PFSK-1 (cell line): Measurements from ENCODE around the gene NAA11.

ENCODE experiments used
- FOXP2 ChIP-seq: optimal IDR thresholded peaks from 2 replicates; pipeline ENCODE3; 2011; ENCODE audit warnings: borderline replicate concordance, control low read depth, inconsistent platforms; ENCODE audit not compliant: insufficient read depth; ENCODE audit errors: extremely low read length, extremely low read depth
- POLR2AphosphoS5 ChIP-seq: IDR thresholded peaks from 2 replicates; pipeline ENCODE4 v1.6.1; 2012; ENCODE audit warnings: low read depth, mild to moderate bottlenecking, control low read depth, low read length, moderate library complexity
- SIN3A ChIP-seq: IDR thresholded peaks from 2 replicates; pipeline ENCODE4 v1.6.1; 2012; ENCODE audit warnings: mild to moderate bottlenecking, low read length, moderate library complexity, borderline replicate concordance; ENCODE audit not compliant: insufficient read depth
- TAF1 ChIP-seq: IDR thresholded peaks from 2 replicates; pipeline ENCODE4 v1.6.1; 2012; ENCODE audit warnings: low read length, control low read depth, borderline replicate concordance; ENCODE audit not compliant: insufficient read depth
- TF ChIP-seq, protein P1 (sequence below), 2 experiments: IDR thresholded peaks; 2 replicates each; pipeline versions ENCODE4 v1.6.1 to v1.8.0; 2011 to 2012; ENCODE audit warnings: low read depth in 2 of 2, low read length in 2 of 2, control low read depth in 1 of 2, inconsistent platforms in 1 of 2, mild to moderate bottlenecking in 1 of 2, moderate library complexity in 1 of 2; ENCODE audit not compliant: insufficient read depth in 1 of 2

NAA11 gene

DNA sequence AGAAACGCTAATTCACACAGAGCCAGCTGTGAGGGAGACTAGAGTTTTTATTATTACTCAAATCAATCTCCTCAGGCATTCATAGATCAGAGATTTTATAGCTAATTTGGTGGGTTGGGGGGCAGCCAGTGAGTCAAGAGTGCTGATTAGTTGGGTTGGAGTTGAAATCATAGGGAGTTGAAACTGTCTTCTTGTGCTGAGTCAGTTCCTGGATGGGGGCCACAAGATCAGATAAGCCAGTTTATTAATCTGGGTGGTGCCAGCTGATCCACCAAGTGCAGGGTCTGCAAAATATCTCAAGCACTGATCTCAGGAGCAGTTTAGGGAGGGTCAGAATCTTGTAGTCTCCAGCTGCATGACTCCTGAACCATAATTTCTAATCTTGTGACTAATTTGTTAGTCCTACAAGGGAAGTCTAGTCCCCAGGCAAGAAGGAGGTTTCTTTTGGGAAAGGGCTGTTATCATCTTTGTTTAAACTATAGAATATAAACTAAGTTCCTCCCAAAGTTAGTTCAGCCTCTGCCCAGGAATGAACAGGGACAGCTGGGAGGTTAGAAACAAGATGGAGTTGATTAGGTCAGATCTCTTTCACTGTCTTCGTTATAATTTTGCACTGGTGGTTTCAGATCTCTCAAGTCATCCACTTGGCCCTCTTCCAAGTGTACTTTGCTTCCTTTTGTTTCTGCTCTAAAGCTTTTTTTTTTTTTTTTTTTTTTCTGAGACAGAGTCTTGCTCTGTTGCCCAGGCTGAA lies 5.4 kb upstream of the NAA11 start:
- no peak for TF ChIP-seq SIN3A
- TF ChIP-seq POLR2AphosphoS5, result no peak
- TF ChIP-seq TAF1, result no peak
- TF ChIP-seq FOXP2, result no peak
- TF ChIP-seq, protein P1, sequence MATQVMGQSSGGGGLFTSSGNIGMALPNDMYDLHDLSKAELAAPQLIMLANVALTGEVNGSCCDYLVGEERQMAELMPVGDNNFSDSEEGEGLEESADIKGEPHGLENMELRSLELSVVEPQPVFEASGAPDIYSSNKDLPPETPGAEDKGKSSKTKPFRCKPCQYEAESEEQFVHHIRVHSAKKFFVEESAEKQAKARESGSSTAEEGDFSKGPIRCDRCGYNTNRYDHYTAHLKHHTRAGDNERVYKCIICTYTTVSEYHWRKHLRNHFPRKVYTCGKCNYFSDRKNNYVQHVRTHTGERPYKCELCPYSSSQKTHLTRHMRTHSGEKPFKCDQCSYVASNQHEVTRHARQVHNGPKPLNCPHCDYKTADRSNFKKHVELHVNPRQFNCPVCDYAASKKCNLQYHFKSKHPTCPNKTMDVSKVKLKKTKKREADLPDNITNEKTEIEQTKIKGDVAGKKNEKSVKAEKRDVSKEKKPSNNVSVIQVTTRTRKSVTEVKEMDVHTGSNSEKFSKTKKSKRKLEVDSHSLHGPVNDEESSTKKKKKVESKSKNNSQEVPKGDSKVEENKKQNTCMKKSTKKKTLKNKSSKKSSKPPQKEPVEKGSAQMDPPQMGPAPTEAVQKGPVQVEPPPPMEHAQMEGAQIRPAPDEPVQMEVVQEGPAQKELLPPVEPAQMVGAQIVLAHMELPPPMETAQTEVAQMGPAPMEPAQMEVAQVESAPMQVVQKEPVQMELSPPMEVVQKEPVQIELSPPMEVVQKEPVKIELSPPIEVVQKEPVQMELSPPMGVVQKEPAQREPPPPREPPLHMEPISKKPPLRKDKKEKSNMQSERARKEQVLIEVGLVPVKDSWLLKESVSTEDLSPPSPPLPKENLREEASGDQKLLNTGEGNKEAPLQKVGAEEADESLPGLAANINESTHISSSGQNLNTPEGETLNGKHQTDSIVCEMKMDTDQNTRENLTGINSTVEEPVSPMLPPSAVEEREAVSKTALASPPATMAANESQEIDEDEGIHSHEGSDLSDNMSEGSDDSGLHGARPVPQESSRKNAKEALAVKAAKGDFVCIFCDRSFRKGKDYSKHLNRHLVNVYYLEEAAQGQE (IDR thresholded peaks at IDR 0.05; ENCODE audit: insufficient read depth in 1 of 2, low read depth in 2 of 2, low read length in 2 of 2), result no peak

GRCh38 chr4:79330720-79331119 lies 4.9 kb upstream of the NAA11 start:
- no peak for TF ChIP-seq SIN3A

DNA sequence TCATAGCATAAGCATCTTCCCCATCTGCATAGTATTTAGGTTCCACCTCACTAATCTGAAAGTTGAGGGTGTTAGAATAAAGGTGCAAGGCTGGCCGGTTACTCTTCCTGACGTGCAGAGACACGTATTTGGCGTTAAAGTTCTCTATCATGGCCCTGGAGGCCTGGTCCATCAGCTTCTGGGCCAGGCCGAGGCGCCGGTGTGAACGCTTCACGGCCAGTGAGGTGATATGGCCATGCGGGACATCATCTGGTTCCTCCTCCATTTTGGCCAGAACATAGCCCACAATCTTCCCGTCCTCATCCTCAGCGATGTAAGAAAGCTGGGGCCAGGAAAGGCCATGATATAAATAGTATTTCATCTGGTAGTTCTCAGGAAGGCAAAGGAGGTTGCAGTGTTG lies 425 bp downstream of the NAA11 start:
- TF ChIP-seq, protein P1 (IDR thresholded peaks at IDR 0.05; ENCODE audit: insufficient read depth in 1 of 2, low read depth in 2 of 2, low read length in 2 of 2), result no peak
- TF ChIP-seq POLR2AphosphoS5 (no peak), FOXP2 (no peak), SIN3A (no peak), TAF1 (no peak)

DNA sequence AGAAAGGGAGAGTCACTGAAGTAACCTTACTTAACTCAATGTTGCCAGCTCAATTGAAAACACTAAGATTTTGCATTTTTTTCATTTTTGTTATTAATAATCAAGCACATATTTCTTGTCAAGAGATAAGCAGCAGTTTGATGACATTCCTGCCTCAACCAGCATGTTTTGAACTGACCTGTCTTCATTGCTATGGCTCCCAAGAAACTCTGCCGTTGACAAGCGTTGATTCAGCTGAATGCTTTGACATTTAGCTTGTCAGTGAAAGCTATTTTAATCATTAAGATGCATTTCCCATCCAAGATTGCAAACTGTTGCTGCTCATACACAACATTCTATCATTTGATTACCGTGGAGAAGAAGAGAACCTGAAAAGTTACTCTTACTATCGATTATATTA lies 5.9 kb downstream of the NAA11 start:
- TF ChIP-seq TAF1, result no peak
- TF ChIP-seq POLR2AphosphoS5, result no peak
- TF ChIP-seq SIN3A, result no peak
- TF ChIP-seq, protein P1 (IDR thresholded peaks at IDR 0.05; ENCODE audit: insufficient read depth in 1 of 2, low read depth in 2 of 2, low read length in 2 of 2), result no peak
- TF ChIP-seq FOXP2, result no peak

- no peak for TF ChIP-seq POLR2AphosphoS5
- TF ChIP-seq TAF1, result no peak
- TF ChIP-seq FOXP2, result no peak
- TF ChIP-seq, protein P1 (IDR thresholded peaks at IDR 0.05; ENCODE audit: insufficient read depth in 1 of 2, low read depth in 2 of 2, low read length in 2 of 2), result no peak
- TF ChIP-seq SIN3A, result no peak
Observed at GRCh38 chr4:79317711-79318110, 8.2 kb downstream of the NAA11 start.
